NCI-H128 (cell line): ENCODE data around the gene CSNK1G1.

Experiments used
- DNase-seq: peaks from one replicate; lab custom pipeline; 2025; ENCODE audit not compliant: unreplicated experiment; lab: John Stamatoyannopoulos, UW

CSNK1G1 gene

GRCh38 chr15:64205202-64205601, 150.8 kb downstream of the CSNK1G1 start:
- no peak for DNase-seq

DNA sequence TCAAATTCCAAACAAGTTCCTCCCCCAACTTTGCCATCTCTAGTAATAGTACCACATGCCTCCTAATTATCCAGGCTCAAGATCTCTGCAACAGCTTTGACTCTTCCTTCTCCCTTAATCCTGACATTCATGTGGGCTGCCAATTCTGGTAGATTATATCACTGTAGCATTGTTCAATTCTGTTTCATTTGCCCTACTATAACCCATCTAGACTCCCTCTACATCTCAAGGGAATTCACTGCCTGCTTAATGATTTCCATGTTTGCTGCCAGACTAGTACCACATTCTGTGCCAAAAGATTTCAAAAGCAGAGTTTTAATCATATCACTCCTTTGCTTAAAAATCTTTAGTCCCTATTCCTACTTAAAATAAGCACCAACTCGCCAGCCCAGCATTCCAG, 158.5 kb downstream of the CSNK1G1 start:
- DNase-seq: no peak

- DNase-seq: no peak
Observed at GRCh38 chr15:64193971-64194370, 162.0 kb downstream of the CSNK1G1 start.

GRCh38 chr15:64191971-64192830, 163.8 kb downstream of the CSNK1G1 start:
- no peak for DNase-seq

GRCh38 chr15:64187396-64188191, 168.4 kb downstream of the CSNK1G1 start:
- DNase-seq: no peak

DNA sequence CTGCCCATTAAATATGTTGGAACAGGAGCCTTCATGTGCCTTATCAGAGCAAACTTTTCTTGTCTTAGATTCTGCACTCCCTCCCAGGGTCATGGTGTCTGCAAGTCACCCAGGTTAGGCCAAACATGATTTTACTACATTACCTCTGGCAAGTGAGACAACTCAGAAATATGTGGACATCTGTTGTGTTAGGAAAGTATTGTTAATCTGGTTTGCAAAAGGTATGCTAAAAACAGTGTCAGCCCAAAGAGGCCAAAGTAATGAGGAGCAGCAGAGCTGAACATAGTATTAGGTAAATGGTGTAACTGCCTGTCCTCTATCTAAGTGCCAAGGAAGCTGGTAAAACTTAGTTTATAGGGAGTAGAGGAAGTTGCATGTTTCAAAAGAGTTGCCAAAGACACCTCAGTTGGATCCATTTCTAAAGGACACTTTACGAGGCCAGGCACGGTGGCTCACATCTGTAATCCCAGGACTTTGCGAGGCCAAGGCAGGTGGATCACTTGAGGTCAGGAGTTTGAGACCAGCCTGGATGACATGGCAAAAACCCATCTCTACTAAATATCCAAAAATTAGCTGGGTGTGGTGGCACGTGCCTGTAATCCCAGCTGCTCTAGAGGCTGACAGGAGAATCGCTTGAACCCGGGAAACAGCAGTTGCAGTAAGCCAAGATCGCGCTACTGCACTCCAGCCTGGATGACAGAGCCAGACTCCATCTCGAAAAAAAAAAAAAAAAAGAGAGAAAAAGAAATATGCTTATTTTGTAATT, 170.6 kb downstream of the CSNK1G1 start:
- no peak for DNase-seq

- DNase-seq: no peak
Observed at GRCh38 chr15:64182859-64183370, 173.1 kb downstream of the CSNK1G1 start.

DNA sequence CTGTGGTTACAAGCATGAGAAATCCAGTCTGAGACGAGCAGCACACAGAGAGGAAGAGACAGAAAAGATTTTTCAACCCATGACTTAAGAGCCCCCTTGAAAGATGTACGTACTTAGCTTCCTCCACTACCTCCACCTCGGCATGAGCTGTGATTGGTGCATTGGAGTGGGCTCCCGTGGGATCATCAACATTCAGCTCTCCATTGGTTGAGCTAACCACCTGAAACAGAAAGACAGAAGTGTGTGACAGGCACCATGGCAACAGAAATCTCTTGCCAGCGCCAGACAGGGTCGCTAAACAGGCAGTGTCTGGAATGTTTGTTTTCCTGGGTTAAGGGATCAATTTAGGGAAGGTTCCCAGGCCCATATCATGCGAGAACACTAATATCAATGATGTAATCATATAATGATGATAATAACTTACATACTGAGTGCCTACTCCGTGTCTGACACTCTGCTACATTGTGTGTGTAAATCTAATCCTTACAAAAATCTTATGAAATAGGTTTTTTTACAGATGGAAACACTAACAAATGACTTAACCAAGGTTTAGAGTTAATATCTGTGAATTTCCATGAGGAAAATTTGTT, 175.6 kb downstream of the CSNK1G1 start:
- peak; percentile 34 for DNase-seq

DNA sequence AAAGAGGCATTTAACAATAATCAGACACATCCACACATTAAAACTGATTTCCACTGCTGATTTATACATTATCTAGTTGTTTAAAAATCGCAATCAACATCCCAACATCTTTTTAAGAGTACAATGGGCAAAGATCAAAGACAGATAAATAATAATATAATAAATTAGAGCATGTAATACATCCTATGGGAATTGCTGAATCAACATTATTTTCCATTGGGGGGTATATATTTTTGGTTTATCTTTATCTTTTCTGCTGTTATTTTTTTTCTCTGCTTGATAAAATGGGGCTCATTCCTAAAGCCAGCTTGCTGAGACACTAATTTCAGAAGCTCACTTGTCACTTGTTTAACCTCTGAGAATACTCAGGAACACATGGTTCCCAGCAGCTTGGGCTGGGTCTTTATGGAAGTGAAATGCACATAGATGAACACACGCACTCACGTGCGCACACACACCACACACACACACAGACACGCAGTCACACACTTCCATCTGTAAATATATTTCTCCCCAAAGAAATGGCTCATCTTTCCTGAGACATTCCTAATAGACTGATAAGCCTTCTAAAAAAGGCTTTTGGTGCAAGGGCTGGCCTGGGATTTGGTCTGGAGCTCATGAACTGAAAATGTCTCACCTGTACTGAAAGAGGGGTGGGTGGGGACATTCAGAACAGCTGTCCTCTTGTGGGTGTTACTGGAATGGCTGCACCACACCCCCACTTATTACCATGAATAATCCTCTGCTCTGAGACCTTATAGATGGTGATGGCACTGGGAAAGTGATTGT, 189.7 kb downstream of the CSNK1G1 start:
- DNase-seq: no peak

DNA sequence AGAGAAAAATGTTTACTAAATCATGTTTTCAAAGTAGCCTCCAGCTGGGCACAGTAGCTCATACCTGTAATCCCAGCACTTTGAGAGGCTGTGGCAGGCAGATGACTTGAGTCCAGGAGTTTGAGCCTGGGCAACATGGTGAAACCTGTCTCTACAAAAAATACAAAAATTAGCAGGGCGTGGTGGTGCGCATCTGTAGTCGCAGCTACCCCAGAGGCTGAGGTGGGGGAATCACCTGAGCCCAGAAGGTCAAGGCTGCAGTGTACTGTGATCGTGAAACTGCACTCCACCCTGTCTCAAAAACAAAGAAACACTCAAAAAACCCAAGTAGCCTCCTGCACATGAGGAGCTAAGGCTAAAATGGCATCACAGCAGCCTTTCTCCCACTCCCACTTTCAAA, 191.5 kb downstream of the CSNK1G1 start:
- no peak for DNase-seq

- no peak for DNase-seq
Observed at GRCh38 chr15:64163659-64164362, 192.2 kb downstream of the CSNK1G1 start.

DNA sequence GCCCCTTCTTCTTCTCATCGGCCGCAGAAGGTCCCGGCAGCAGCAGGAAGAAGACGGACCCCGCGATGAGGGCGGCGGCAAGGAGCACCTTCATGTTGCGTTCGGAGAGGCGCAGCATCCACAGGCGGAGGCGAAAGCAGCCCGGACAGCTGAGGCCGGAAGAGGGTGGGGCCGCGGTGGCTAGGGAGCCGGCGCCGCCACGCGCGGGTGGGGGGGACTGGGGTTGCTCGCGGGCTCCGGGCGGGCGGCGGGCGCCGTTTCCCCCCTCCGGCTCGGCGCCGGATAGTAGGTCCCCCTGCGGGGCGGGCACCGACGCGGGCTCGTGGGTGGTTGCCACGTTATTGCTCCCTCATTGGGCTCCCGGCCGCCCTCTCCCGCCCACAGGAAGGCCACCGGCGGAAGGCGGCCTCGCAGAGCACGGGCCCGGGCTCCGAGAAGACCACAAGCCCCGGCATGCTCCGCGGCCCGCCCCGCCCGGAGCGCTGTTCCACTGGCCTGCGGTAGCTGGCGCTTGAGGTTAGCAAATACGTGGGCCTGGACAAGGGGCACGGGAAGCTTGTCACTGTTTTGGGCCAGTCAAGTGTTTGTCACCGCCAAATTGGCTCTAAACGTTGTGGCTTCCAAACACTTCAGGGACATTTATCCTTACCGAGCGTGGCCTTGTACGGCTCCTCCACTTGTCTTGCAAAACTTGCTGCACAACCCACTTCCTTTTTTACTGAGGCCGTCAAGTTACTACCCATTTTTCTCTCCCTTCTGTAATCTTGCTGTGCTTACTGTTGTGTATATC, 192.9 kb downstream of the CSNK1G1 start, which contains the start of gene PPIB:
TSS of gene PPIB (minus strand) at position 154 of the 790 bp plus-strand sequence. CDS start at position 118, 36 bp downstream.
- DNase-seq: peak; percentile 82

GRCh38 chr15:64162478-64162868, 193.5 kb downstream of the CSNK1G1 start:
- DNase-seq: no peak

- DNase-seq: no peak
Observed at GRCh38 chr15:64161688-64162477, 194.1 kb downstream of the CSNK1G1 start.

- DNase-seq: no peak
Observed at GRCh38 chr15:64158363-64159134, 197.4 kb downstream of the CSNK1G1 start.

- no peak for DNase-seq
Observed at GRCh38 chr15:64157599-64158125, 198.3 kb downstream of the CSNK1G1 start.
